ENCODE measurements around the gene KLRC3.
"Not testable (repeated sequence)": the region's sequence is repeated elsewhere in the genome, so short reads cannot be mapped to it uniquely, and the experiment has no call there.

- TF ChIP-seq CTCF, POLR2A, POLR2AphosphoS5 (IDR thresholded peaks at IDR 0.05): not testable (repeated sequence)
Observed at GRCh38 chr12:10387498-10387897, 32.9 kb downstream of the KLRC3 start.

Measured in stomach (tissue), 4 donors.